B cell (primary cell): ENCODE results near the gene CENPO.

Experiments used
- CTCF ChIP-seq: fragments of 200-600 bp; IDR thresholded peaks from one replicate; pipeline ENCODE4 v1.8.0; 2022; ENCODE audit warnings: antibody characterized with exemption, mild to moderate bottlenecking
- EZH2 ChIP-seq: IDR thresholded peaks from 2 replicates; pipeline ENCODE4 v1.6.1; 2012; ENCODE audit warnings: borderline replicate concordance, low read depth, mild to moderate bottlenecking, moderate library complexity, low read length; ENCODE audit not compliant: insufficient read depth, poor library complexity, severe bottlenecking

DNA sequence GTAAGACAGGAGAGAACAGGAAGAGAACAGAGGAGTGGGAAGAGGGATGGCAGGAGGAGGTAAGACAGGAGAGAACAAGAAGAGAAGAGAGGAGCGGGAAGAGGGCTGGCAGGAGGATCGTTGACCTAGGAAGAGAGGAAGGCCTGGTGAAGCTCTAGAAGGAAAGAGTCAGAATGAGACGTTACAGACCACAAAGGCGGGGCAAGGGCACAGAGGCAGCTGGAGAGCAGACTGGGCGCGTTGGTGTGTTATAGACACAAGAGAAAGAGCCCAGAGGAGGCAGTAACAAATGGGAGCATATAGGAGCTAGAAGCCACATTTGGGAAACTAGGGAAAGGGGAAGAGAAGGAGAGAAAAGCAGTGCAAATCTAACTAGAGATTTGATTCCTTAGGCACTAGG is 26.6 kb upstream of the CENPO start:
- no peak for TF ChIP-seq CTCF
- TF ChIP-seq EZH2 = no peak
